Measurements from ENCODE around the gene REV3L. TPM values are rescaled to one million over a fixed set of nuclear protein-coding genes. Genes with fewer than 3 reads are reported as not detected.

The REV3L gene
- total RNA-seq, 1 experiment from 2014 or later = 17.2 TPM

DNA sequence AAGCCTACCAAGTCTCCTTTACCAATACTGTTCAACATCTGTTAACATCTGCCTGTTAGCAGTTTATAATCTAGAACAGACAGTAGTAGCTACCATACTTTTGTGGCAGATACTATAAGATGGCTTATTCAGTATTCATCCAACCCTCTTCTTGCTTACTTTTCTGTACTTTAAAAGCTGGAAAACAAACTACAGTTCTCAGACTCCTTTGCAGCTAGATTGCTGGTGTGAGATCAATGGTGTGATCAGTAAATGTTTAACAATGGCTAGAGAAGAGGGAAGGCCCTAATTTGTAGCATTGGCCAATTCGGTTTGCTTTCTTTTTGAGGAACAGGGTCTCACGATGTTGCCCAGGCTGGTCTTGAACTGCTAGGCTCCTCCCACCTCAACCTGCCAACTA is 3.5 kb upstream of the REV3L start:
- no peak overlapping the region for H3K27ac Mint-ChIP-seq (ENCODE audit: unreplicated experiment)
- DNase-seq = no peak
- TF ChIP-seq, protein P1, sequence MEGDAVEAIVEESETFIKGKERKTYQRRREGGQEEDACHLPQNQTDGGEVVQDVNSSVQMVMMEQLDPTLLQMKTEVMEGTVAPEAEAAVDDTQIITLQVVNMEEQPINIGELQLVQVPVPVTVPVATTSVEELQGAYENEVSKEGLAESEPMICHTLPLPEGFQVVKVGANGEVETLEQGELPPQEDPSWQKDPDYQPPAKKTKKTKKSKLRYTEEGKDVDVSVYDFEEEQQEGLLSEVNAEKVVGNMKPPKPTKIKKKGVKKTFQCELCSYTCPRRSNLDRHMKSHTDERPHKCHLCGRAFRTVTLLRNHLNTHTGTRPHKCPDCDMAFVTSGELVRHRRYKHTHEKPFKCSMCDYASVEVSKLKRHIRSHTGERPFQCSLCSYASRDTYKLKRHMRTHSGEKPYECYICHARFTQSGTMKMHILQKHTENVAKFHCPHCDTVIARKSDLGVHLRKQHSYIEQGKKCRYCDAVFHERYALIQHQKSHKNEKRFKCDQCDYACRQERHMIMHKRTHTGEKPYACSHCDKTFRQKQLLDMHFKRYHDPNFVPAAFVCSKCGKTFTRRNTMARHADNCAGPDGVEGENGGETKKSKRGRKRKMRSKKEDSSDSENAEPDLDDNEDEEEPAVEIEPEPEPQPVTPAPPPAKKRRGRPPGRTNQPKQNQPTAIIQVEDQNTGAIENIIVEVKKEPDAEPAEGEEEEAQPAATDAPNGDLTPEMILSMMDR (IDR thresholded peaks at IDR 0.05; ENCODE audit: unreplicated experiment) = no peak
- H3K4me1 Mint-ChIP-seq (ENCODE audit: low read depth, unreplicated experiment) = no peaks in the 10 kb centered on the region
- no peaks in the 10 kb centered on the region for H3K9me3 Mint-ChIP-seq (ENCODE audit: low read depth, unreplicated experiment)
- BruUV-seq (replicated peaks) = no TSS peak
- peaks cover 38% of the 10 kb centered on the region for H3K36me3 Mint-ChIP-seq (ENCODE audit: insufficient read depth, unreplicated experiment)
- H3K27me3 Mint-ChIP-seq (ENCODE audit: unreplicated experiment) = no peaks in the 10 kb centered on the region
- no peak overlapping the region for H3K4me3 Mint-ChIP-seq (ENCODE audit: low read depth, unreplicated experiment)
- intact Hi-C loops (cut with micrococcal nuclease; ENCODE audit: unreplicated experiment) = loop anchor here (10.0 kb wide), 1 partner anchor 558 kb away; no protein-coding TSS in a partner anchor
- CTCF ChIA-PET = no interaction called here

DNA sequence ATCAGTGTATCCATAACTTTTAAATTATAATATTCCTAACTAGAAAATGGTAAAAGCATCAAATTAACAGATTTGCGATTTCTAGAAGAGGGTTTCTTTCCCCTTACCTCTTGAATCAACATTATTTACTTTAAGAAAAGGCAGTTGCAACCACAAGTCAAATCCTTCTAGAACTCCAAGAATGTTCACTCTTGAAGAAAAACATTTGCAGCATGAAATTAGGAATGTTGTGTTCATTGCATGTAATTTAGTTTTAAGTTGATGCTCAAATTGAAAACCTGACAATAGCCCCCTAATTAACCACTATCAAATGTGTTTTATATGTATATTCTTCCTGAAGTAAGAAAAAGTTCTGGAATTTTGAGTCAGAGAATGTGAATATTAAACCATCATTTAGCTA is 2.3 kb upstream of the REV3L start:
- CTCF ChIA-PET = no interaction called here
- no TSS peak for BruUV-seq (replicated peaks)
- intact Hi-C loops (cut with micrococcal nuclease; ENCODE audit: unreplicated experiment) = loop anchor here (10.0 kb wide), 1 partner anchor 559 kb away; no protein-coding TSS in a partner anchor
- Mint-ChIP-seq H3K9me3 (ENCODE audit: low read depth, unreplicated experiment) (no peaks in the 10 kb centered on the region), H3K27me3 (ENCODE audit: unreplicated experiment) (no peaks in the 10 kb centered on the region), H3K36me3 (ENCODE audit: insufficient read depth, unreplicated experiment) (peaks cover 41% of the 10 kb centered on the region), H3K27ac (ENCODE audit: unreplicated experiment) (no peak overlapping the region), H3K4me1 (ENCODE audit: low read depth, unreplicated experiment) (no peaks in the 10 kb centered on the region), H3K4me3 (ENCODE audit: low read depth, unreplicated experiment) (no peak overlapping the region)
- TF ChIP-seq, protein P1 (IDR thresholded peaks at IDR 0.05; ENCODE audit: unreplicated experiment) = no peak
- no peak for DNase-seq

DNA sequence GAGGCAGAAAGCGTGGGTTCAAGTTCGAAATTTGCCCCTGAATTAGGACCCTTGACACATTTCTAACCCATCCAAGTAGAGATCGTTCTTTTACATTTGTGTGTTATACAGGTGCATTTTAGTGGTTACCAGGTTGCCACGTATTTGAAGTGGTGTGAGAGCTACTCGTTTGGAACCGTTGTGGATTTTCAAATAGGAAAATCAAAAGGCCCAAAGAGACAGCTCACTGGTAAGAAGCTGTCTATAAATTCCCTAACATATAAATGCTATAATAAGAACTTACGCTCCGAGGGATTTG is 1.6 kb upstream of the REV3L start:
- CTCF ChIA-PET = no interaction called here
- TF ChIP-seq, protein P1 (IDR thresholded peaks at IDR 0.05; ENCODE audit: unreplicated experiment) = no peak

DNA sequence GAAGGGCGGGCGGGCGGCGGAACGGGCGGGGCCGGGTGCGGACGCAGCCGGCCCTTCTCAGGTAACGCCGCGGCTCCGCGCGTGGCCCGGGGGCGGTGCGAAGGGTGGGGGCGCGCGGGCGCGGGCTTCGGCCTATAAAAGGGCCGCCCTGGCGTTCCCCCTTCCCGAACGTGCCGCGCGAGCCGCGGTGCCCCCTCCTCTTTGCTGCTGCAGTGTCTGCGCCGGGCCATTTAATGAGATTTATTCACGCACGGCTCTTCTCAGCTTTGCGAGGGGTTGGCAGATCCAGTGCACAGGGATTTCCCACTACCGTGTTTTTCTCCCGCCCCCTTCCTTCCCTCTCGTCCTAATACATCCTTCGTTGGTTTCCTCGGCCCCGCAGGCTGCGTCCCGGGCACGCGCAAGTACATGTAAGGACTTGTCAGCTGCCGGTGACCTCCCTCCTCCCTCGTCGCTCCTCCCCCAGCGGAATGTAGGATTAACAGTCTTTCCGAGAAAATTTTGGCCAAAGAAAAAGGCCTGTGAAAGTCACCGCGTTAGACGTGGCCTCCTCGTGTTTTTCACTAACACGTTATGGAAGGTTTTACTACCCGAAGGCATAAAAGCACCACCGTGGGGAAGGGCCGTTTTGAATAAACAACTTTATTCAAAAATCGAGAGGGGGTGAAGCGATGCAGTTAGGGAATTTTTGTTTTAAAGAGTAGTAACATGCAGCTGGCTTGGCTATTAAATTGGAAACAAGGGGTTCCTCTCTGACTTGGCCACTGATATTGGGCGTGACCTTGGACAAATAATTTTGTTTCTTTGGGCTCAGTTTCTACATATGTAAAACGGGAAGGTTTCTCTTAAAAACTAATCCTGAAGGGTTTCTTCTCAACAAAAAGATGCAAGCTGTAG is 966 bp upstream of the REV3L start:
- Mint-ChIP-seq H3K9me3 (ENCODE audit: low read depth, unreplicated experiment) (no peaks in the 10 kb centered on the region), H3K4me3 (ENCODE audit: low read depth, unreplicated experiment) (peak overlapping the region; percentile 93), H3K27me3 (ENCODE audit: unreplicated experiment) (no peaks in the 10 kb centered on the region), H3K27ac (ENCODE audit: unreplicated experiment) (peak overlapping the region; percentile 99), H3K4me1 (ENCODE audit: low read depth, unreplicated experiment) (peaks cover 3% of the 10 kb centered on the region), H3K36me3 (ENCODE audit: insufficient read depth, unreplicated experiment) (peaks cover 41% of the 10 kb centered on the region)
- intact Hi-C loops (cut with micrococcal nuclease; ENCODE audit: unreplicated experiment) = loop anchor here (5.0 to 10.0 kb wide), 3 partner anchors 68 to 561 kb away; no protein-coding TSS in a partner anchor
- TF ChIP-seq, protein P1 (IDR thresholded peaks at IDR 0.05; ENCODE audit: unreplicated experiment) = no peak
- TSS peak; percentile 65 for BruUV-seq (replicated peaks)
- DNase-seq = peak; percentile 87
- CTCF ChIA-PET = interaction anchor here (0.9 kb wide), 1 partner anchor 14 kb away, joined by 4 read pairs; no protein-coding TSS in a partner anchor

More for the DNA sequence above, 1.6 kb upstream of the REV3L start:
- peak overlapping the region; percentile 99 for H3K27ac Mint-ChIP-seq (ENCODE audit: unreplicated experiment)
- peaks cover 41% of the 10 kb centered on the region for H3K36me3 Mint-ChIP-seq (ENCODE audit: insufficient read depth, unreplicated experiment)
- H3K4me1 Mint-ChIP-seq (ENCODE audit: low read depth, unreplicated experiment) = no peaks in the 10 kb centered on the region
- DNase-seq = no peak
- no TSS peak for BruUV-seq (replicated peaks)
- intact Hi-C loops (cut with micrococcal nuclease; ENCODE audit: unreplicated experiment) = loop anchor here (5.0 to 10.0 kb wide), 3 partner anchors 68 to 560 kb away; no protein-coding TSS in a partner anchor
- no peaks in the 10 kb centered on the region for H3K27me3 Mint-ChIP-seq (ENCODE audit: unreplicated experiment)
- peak overlapping the region; percentile 93 for H3K4me3 Mint-ChIP-seq (ENCODE audit: low read depth, unreplicated experiment)
- H3K9me3 Mint-ChIP-seq (ENCODE audit: low read depth, unreplicated experiment) = no peaks in the 10 kb centered on the region
